ENCODE data around the gene RNF125. TPM values are rescaled to one million over a fixed set of nuclear protein-coding genes. Genes with fewer than 3 reads are reported as not detected.

RNF125 gene
- total RNA-seq, 2 donors from 2014 or later = 8.4 to 13.9 TPM

- no peaks in the 10 kb centered on the region for H3K27me3 ChIP-seq
- H3K9ac ChIP-seq (ENCODE audit: low read depth in 2 of 2, low read length in 2 of 2) = no peak overlapping the region
- peaks cover 10% of the 10 kb centered on the region for H3K4me1 ChIP-seq
- no peaks in the 10 kb centered on the region for H3K9me3 ChIP-seq
- no peak for DNase-seq
- TF ChIP-seq, protein P1, sequence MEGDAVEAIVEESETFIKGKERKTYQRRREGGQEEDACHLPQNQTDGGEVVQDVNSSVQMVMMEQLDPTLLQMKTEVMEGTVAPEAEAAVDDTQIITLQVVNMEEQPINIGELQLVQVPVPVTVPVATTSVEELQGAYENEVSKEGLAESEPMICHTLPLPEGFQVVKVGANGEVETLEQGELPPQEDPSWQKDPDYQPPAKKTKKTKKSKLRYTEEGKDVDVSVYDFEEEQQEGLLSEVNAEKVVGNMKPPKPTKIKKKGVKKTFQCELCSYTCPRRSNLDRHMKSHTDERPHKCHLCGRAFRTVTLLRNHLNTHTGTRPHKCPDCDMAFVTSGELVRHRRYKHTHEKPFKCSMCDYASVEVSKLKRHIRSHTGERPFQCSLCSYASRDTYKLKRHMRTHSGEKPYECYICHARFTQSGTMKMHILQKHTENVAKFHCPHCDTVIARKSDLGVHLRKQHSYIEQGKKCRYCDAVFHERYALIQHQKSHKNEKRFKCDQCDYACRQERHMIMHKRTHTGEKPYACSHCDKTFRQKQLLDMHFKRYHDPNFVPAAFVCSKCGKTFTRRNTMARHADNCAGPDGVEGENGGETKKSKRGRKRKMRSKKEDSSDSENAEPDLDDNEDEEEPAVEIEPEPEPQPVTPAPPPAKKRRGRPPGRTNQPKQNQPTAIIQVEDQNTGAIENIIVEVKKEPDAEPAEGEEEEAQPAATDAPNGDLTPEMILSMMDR (IDR thresholded peaks at IDR 0.05) = no peak
- no peak overlapping the region for H3K27ac ChIP-seq
- intact Hi-C loops (cut with DNase I) = loop anchor here (10.0 kb wide), 1 partner anchor 152 kb away; the partner anchor contains the start of gene TRAPPC8
- H3K4me3 ChIP-seq = no peak overlapping the region
- no peaks in the 10 kb centered on the region for H3K36me3 ChIP-seq
Observed at GRCh38 chr18:32096946-32097345, 78.3 kb downstream of the RNF125 start.

DNA sequence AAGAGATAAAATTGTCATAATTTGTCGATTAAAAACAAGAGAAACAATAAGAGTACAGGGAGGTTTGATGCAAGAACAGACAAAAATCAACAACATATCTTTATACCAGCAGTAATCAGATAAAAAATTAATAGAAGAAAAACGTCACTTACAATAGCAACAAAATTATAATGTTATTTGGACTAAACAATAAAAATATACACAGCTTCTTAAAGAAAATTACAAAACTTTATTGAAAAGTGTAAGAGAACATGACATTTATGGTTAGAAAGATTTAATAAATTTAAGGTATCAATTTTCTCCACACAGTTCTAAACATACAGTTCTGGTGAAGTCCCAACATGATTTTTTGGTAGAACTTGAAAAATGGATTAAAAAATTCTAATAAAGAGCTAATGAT, 85.9 kb downstream of the RNF125 start:
- Histone ChIP-seq H3K4me1 (no peaks in the 10 kb centered on the region), H3K9ac (ENCODE audit: low read depth in 2 of 2, low read length in 2 of 2) (no peak overlapping the region), H3K27me3 (no peaks in the 10 kb centered on the region), H3K36me3 (no peaks in the 10 kb centered on the region), H3K4me3 (no peak overlapping the region), H3K27ac (no peak overlapping the region), H3K9me3 (no peaks in the 10 kb centered on the region)
- intact Hi-C loops (cut with DNase I) = no loop called here
- no peak for DNase-seq
- TF ChIP-seq, protein P1 (IDR thresholded peaks at IDR 0.05) = no peak

DNA sequence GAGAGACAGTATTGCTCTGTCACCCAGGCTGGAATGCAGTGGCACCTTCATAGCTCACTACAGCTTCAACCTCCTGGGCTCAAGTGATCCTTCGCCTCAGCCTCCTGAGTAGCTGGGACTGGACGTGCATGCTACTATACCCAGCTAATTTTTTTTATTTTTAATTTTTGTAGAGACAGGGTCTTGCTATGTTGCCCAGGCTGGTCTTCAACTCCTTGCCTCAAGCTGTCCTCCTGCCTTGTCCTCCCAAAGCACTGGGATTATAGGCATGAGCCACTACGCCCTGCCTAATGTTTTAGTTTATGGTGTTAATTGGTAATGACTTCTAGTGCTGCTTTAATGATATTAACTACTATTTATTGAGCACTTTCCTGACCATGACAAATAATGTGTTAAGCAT, 91.4 kb downstream of the RNF125 start:
- Histone ChIP-seq H3K4me1 (no peaks in the 10 kb centered on the region), H3K9me3 (no peaks in the 10 kb centered on the region), H3K27ac (no peak overlapping the region), H3K27me3 (no peaks in the 10 kb centered on the region), H3K9ac (ENCODE audit: low read depth in 2 of 2, low read length in 2 of 2) (no peak overlapping the region), H3K4me3 (no peak overlapping the region), H3K36me3 (no peaks in the 10 kb centered on the region)
- TF ChIP-seq, protein P1 (IDR thresholded peaks at IDR 0.05) = no peak
- no peak for DNase-seq
- intact Hi-C loops (cut with DNase I) = no loop called here

- DNase-seq = no peak
- Histone ChIP-seq H3K4me1 (no peaks in the 10 kb centered on the region), H3K9ac (ENCODE audit: low read depth in 2 of 2, low read length in 2 of 2) (no peak overlapping the region), H3K9me3 (no peaks in the 10 kb centered on the region), H3K36me3 (no peaks in the 10 kb centered on the region), H3K27me3 (no peaks in the 10 kb centered on the region), H3K4me3 (no peak overlapping the region), H3K27ac (no peak overlapping the region)
- intact Hi-C loops (cut with DNase I) = no loop called here
- TF ChIP-seq, protein P1 (IDR thresholded peaks at IDR 0.05) = no peak
Observed at GRCh38 chr18:32111706-32112105, 93.1 kb downstream of the RNF125 start.

GRCh38 chr18:32112826-32113225, 94.2 kb downstream of the RNF125 start:
- Histone ChIP-seq H3K9me3 (no peaks in the 10 kb centered on the region), H3K36me3 (no peaks in the 10 kb centered on the region), H3K27me3 (no peaks in the 10 kb centered on the region), H3K4me3 (no peak overlapping the region), H3K9ac (ENCODE audit: low read depth in 2 of 2, low read length in 2 of 2) (no peak overlapping the region), H3K27ac (no peak overlapping the region), H3K4me1 (no peaks in the 10 kb centered on the region)
- intact Hi-C loops (cut with DNase I) = no loop called here
- DNase-seq = no peak
- TF ChIP-seq, protein P1 (IDR thresholded peaks at IDR 0.05) = no peak
